ENCODE results near the gene RPL19.

The RPL19 gene

DNA sequence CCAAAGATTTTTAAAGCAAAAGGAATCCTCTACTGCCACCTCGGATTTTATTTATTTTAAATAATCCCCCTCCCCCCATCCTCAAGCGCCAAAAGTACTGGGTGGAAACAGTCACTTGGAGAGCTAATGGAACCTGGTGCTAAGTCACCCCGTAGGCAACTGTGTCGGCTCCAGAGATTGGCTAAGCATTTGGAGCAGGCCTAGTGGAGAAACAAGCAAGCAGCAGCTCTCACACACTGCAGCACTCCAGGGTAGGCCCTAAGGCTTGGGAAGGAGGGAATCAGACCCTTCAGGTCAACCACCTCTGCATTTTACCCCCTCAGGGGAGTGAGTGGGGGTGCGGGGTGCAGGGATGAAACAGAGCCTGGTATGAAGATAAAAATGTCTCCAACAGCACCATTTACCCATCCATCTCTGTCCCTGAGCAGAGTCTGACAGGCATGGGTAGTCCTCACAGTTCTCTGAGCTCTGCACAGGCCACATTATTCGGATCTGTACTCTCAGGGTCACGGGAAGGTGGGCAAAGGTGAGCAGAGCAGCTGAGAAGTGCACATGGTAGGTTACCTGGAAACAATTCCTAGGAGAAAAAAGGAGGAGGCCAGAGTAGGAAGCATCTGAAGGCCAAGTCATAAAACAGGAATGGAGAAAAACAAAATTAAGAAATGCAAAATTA, 52.8 kb downstream of the RPL19 start:
- DNase-seq, result no peak

Data from NCI-H1092 treated with DMSO at 0.1 percent for 48 hours (cell line).